ENCODE results near the gene TRPM3.

TRPM3 gene

DNA sequence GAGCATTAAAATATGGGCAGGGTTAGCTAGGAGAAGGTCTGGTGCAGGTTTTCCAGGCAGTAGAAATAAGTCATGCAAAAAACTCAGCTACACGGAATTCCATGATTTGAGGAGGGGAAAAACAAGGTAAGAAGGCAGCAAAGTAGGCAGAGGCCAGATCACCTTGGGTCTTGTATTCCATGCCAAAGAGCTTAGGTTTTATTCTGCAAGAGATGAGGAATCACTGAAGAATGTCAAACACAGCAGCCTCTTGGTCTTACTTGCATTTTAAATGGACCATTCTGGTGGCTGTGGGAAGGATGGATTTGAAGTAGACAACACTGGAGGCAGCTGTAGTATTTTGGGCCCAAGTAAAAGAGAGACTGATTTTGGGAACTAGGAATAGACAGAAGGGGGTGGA lies 8.6 kb downstream of the TRPM3 start:
- Histone ChIP-seq H3K27me3 (ENCODE audit: insufficient read depth, poor library complexity, severe bottlenecking) (peaks cover 1% of the 10 kb centered on the region), H3K4me3 (replicated peaks; ENCODE audit: insufficient read depth, low read length) (no peak overlapping the region), H3K27ac (replicated peaks) (no peak overlapping the region)
- no peak for TF ChIP-seq GABPA (IDR thresholded peaks at IDR 0.05; ENCODE audit: low read depth)
- no peak for TF ChIP-seq REST (IDR thresholded peaks at IDR 0.05; ENCODE audit: insufficient replicate concordance, low read depth)
- TF ChIP-seq, protein P1, sequence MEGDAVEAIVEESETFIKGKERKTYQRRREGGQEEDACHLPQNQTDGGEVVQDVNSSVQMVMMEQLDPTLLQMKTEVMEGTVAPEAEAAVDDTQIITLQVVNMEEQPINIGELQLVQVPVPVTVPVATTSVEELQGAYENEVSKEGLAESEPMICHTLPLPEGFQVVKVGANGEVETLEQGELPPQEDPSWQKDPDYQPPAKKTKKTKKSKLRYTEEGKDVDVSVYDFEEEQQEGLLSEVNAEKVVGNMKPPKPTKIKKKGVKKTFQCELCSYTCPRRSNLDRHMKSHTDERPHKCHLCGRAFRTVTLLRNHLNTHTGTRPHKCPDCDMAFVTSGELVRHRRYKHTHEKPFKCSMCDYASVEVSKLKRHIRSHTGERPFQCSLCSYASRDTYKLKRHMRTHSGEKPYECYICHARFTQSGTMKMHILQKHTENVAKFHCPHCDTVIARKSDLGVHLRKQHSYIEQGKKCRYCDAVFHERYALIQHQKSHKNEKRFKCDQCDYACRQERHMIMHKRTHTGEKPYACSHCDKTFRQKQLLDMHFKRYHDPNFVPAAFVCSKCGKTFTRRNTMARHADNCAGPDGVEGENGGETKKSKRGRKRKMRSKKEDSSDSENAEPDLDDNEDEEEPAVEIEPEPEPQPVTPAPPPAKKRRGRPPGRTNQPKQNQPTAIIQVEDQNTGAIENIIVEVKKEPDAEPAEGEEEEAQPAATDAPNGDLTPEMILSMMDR (IDR thresholded peaks at IDR 0.05; ENCODE audit: insufficient read depth, low read length): no peak
- no peak for TF ChIP-seq POLR2AphosphoS5 (IDR thresholded peaks at IDR 0.05; ENCODE audit: low read depth)
- no peak for TF ChIP-seq SPI1 (IDR thresholded peaks at IDR 0.05; ENCODE audit: borderline replicate concordance, low read depth)
- no peak for DNase-seq (ENCODE audit: low read depth in 1 of 2, low spot score in 1 of 2)

DNA sequence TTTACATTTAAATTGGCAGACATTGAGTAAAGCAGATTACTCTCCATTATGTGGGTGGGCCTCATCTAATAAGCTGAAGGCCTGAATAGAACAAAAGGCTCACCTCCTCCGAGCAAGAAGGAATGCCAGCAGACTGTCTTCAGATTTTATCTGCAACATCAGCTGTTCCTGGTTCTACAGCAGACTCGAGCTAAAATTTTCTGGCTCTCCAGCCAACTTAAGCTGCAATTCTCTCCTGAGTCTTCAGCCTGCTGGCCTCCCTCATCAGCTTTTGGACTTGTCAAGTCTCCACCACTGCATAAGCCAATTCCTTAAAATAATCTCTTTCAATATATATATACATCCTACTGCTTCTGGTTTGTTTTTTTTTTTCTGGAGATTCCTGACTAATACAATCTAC lies 12.5 kb downstream of the TRPM3 start:
- no peak for TF ChIP-seq SPI1 (IDR thresholded peaks at IDR 0.05; ENCODE audit: borderline replicate concordance, low read depth)
- TF ChIP-seq POLR2AphosphoS5 (IDR thresholded peaks at IDR 0.05; ENCODE audit: low read depth): no peak
- TF ChIP-seq GABPA (IDR thresholded peaks at IDR 0.05; ENCODE audit: low read depth): no peak
- no peak for TF ChIP-seq REST (IDR thresholded peaks at IDR 0.05; ENCODE audit: insufficient replicate concordance, low read depth)
- TF ChIP-seq, protein P1 (IDR thresholded peaks at IDR 0.05; ENCODE audit: insufficient read depth, low read length): no peak

GRCh38 chr9:71106992-71107391 lies 14.4 kb downstream of the TRPM3 start:
- Histone ChIP-seq H3K27ac (replicated peaks) (no peak overlapping the region), H3K27me3 (ENCODE audit: insufficient read depth, poor library complexity, severe bottlenecking) (no peaks in the 10 kb centered on the region), H3K4me3 (replicated peaks; ENCODE audit: insufficient read depth, low read length) (no peak overlapping the region)
- no peak for TF ChIP-seq POLR2AphosphoS5 (IDR thresholded peaks at IDR 0.05; ENCODE audit: low read depth)
- TF ChIP-seq GABPA (IDR thresholded peaks at IDR 0.05; ENCODE audit: low read depth): no peak
- TF ChIP-seq, protein P1 (IDR thresholded peaks at IDR 0.05; ENCODE audit: insufficient read depth, low read length): no peak
- no peak for TF ChIP-seq SPI1 (IDR thresholded peaks at IDR 0.05; ENCODE audit: borderline replicate concordance, low read depth)
- no peak for TF ChIP-seq REST (IDR thresholded peaks at IDR 0.05; ENCODE audit: insufficient replicate concordance, low read depth)
- DNase-seq (ENCODE audit: low read depth in 1 of 2, low spot score in 1 of 2): no peak

More for the DNA sequence above, 12.5 kb downstream of the TRPM3 start:
- Histone ChIP-seq H3K27me3 (ENCODE audit: insufficient read depth, poor library complexity, severe bottlenecking) (no peaks in the 10 kb centered on the region), H3K4me3 (replicated peaks; ENCODE audit: insufficient read depth, low read length) (no peak overlapping the region), H3K27ac (replicated peaks) (no peak overlapping the region)
- DNase-seq (ENCODE audit: low read depth in 1 of 2, low spot score in 1 of 2): no peak
